Effector memory CD4-positive, alpha-beta T cell (primary cell): ENCODE results near the gene PDE3A.

Source experiments
- DNase-seq, 3 donors: peaks; one replicate each; pipeline ENCODE4 v3.0.0-alpha.2; 2020
- H3K27ac ChIP-seq: 2 replicates; pipeline ENCODE4 v1.7.0; 2013; ENCODE audit warnings: mild to moderate bottlenecking, low read length, moderate library complexity; ENCODE audit not compliant: insufficient read depth, poor library complexity, severe bottlenecking
- H3K27me3 ChIP-seq: replicated peaks from 2 replicates; pipeline ENCODE4 v1.7.0; 2013; ENCODE audit warnings: mild to moderate bottlenecking, low read length; ENCODE audit not compliant: insufficient read depth, control insufficient read depth, poor library complexity, severe bottlenecking
- H3K36me3 ChIP-seq: 2 replicates; pipeline ENCODE4 v1.7.0; 2013; ENCODE audit warnings: mild to moderate bottlenecking, low read length, moderate library complexity; ENCODE audit not compliant: control insufficient read depth, insufficient read depth
- H3K4me1 ChIP-seq: 2 replicates; pipeline ENCODE4 v1.7.0; 2013; ENCODE audit warnings: low read length, mild to moderate bottlenecking; ENCODE audit not compliant: control insufficient read depth, insufficient read depth, poor library complexity, severe bottlenecking
- H3K4me3 ChIP-seq: 2 replicates; pipeline ENCODE4 v1.7.0; 2013; ENCODE audit warnings: low read length, low read depth, mild to moderate bottlenecking; ENCODE audit not compliant: insufficient read depth, poor library complexity, severe bottlenecking
- H3K9me3 ChIP-seq: 2 replicates; pipeline ENCODE4 v1.7.0; 2013; ENCODE audit warnings: mild to moderate bottlenecking, low read length, moderate library complexity; ENCODE audit not compliant: control insufficient read depth

Gene PDE3A

DNA sequence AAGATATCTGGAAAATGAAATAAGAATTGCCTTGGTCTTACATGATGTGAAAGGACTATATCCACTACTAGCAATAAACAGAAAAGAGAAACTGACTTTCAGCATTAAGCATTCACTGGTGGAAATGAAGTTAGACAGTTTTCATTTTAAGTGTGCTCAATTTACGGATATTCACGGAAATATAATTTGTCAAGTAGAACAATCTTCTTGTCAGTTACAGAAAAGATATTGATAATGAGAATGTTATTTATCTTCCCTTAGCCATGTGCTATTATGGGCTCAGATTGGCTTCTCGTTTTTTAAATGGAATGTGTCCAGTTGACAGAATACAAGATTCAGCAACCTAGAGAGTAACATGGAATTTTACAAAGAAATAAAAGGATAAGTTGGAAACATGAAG is 208.2 kb downstream of the PDE3A start:
- H3K4me3 ChIP-seq: no peak overlapping the region
- no peak overlapping the region for H3K27ac ChIP-seq
- H3K9me3 ChIP-seq: no peaks in the 10 kb centered on the region
- no peaks in the 10 kb centered on the region for H3K27me3 ChIP-seq
- DNase-seq: no peak
- H3K36me3 ChIP-seq: no peaks in the 10 kb centered on the region
- no peaks in the 10 kb centered on the region for H3K4me1 ChIP-seq

DNA sequence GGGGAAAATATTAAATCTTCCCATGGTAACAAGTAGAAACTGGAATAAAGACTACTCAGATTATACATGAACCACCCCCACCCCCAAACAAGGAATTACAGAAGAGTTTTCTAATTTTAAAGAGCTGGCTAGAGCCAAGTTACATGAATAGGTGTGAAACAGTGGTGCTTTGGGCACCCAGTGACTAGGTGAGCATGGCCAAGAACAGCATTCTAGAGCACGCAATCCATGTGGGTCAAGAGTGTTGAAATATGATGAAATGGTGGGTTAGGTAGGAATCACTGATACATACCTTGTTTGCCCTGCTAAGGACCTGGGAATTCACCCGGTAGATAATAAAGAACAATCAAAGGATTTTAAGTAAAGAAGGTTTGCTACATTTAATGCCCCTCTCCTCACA is 208.7 kb downstream of the PDE3A start:
- Histone ChIP-seq H3K4me3 (no peak overlapping the region), H3K4me1 (no peaks in the 10 kb centered on the region), H3K9me3 (no peaks in the 10 kb centered on the region), H3K36me3 (no peaks in the 10 kb centered on the region), H3K27ac (no peak overlapping the region), H3K27me3 (no peaks in the 10 kb centered on the region)
- no peak for DNase-seq

DNA sequence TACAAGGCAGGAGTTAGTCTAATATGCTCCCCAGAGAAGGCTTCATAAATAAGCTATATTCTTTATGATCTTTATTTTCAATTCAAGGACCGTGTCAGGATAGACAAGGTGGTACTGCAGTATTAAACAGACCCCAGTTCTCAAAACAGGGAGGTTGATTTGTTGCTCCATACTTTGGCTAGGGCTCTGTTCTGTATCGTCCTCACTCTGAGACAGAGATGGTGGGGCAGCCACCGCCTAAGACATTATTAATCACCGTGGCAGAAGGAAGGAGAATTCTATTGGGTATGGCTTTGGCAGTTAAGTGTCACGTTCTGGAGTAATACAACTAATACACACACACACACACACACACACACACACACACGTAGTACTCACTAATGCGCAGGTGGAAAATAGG is 209.8 kb downstream of the PDE3A start:
- Histone ChIP-seq H3K4me3 (no peak overlapping the region), H3K36me3 (no peaks in the 10 kb centered on the region), H3K4me1 (no peaks in the 10 kb centered on the region), H3K27me3 (no peaks in the 10 kb centered on the region), H3K9me3 (no peaks in the 10 kb centered on the region), H3K27ac (no peak overlapping the region)
- no peak for DNase-seq

DNA sequence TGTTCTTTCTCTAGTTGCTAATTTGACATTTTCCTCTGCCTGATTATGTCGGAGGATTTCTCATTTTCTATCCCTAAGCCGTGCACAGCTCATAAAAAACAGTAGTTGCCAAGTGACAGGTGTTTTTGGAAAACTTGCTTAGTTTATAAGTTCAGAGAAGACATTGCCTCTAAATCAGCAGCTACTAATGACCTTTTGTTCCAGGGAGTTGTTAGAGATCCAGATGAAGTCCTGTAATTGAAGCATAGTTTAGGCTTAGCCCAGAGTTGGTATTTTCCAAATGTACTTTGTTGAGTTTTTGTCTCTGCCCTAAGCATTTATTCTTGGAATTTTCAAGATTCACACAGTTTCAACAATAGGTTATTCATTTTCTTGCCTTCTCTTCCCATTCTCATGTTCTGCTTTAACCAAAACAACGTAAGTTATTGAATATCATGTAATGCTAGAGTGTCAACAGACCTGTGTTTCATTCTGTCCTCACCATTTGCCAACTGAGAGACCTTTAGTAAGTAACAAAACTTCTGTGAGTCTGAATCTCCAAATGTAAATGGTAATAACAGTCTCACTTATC is 216.8 kb downstream of the PDE3A start:
- H3K9me3 ChIP-seq: no peaks in the 10 kb centered on the region
- H3K27ac ChIP-seq: no peak overlapping the region
- no peaks in the 10 kb centered on the region for H3K4me1 ChIP-seq
- no peaks in the 10 kb centered on the region for H3K36me3 ChIP-seq
- H3K4me3 ChIP-seq: no peak overlapping the region
- DNase-seq: no peak
- H3K27me3 ChIP-seq: no peaks in the 10 kb centered on the region

DNA sequence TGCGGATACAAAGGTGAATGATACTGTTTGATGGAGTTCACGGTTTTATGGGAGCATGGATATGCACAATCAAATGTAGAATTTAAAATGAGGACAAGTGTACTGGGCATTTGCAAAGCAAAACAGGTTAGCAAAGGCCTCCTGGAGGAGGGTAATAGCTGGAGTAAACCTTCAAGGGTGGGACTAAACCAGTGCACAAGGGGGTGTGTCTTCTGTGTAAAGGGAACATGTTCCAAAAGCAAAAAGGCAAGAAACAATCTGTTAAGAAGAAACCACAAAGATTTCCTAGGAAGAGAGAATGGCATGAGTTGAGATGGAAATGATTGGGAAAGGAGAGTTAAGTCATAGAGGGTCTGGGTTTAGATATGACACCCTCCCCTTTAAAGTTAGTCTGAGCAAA is 217.6 kb downstream of the PDE3A start:
- no peak for DNase-seq
- H3K4me1 ChIP-seq: no peaks in the 10 kb centered on the region
- H3K36me3 ChIP-seq: no peaks in the 10 kb centered on the region
- H3K4me3 ChIP-seq: no peak overlapping the region
- no peaks in the 10 kb centered on the region for H3K27me3 ChIP-seq
- no peak overlapping the region for H3K27ac ChIP-seq
- no peaks in the 10 kb centered on the region for H3K9me3 ChIP-seq

DNA sequence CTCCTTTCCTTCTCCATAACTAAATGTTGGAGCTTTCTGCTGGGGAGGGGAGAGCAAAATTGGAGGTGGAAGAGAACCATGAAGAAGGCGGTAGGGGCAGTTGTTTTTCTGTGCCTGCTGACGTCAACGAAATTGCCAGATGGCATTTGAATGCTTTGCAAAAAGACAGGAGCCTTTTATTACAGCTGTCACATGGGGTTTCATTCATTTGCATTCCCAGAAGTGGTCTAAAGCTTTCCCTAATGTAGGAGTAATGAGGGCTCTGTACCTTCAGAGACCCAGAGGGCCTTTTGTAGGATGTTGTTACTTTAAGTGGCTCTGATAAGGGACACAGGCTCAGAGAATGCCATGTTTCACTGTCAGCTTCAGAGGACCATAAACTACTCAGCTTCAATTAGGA is 219.7 kb downstream of the PDE3A start:
- Histone ChIP-seq H3K27me3 (no peaks in the 10 kb centered on the region), H3K27ac (no peak overlapping the region), H3K36me3 (no peaks in the 10 kb centered on the region), H3K4me3 (no peak overlapping the region), H3K4me1 (no peaks in the 10 kb centered on the region), H3K9me3 (no peaks in the 10 kb centered on the region)
- no peak for DNase-seq

DNA sequence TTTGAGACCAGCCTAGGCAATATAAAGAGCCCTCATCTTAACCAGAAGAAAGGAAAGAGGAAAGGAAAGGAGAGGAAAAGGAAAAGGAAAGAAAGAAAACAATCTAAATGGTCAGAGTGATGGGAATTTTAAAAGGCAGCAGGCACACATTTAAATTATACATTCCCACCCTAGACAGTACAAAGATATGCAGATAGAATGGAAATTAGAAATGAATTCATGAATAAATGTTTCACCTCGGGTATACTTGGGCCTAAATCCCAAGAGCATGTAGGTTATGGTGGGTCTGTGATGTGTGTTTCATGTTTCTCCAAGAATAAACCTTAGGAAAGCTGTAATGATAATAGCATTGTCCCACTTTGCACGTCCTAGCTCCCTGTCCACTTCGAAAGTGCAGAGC is 222.2 kb downstream of the PDE3A start:
- Histone ChIP-seq H3K4me3 (no peak overlapping the region), H3K4me1 (no peaks in the 10 kb centered on the region), H3K27me3 (no peaks in the 10 kb centered on the region), H3K27ac (no peak overlapping the region), H3K36me3 (no peaks in the 10 kb centered on the region), H3K9me3 (no peaks in the 10 kb centered on the region)
- no peak for DNase-seq

DNA sequence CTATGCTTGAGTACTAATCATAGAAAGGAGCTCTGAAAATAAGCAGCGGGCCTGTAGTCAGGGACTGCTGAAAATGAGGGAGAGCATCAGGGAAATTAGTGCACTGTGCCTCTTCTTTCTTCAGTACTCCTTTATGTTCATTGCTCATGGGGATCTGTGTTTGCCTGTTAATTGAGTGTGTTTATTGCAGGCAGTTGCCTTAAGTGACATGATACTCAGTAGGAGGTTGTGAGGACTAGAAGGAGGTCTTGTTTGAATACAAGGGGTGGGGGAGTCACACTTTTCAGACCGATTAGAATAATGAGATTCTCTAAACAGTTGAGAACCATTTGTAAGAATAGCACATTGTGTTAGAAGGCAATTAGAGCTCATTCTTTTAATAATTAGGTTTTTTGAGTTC is 224.2 kb downstream of the PDE3A start:
- H3K27ac ChIP-seq: no peak overlapping the region
- no peak overlapping the region for H3K4me3 ChIP-seq
- DNase-seq: no peak
- H3K4me1 ChIP-seq: no peaks in the 10 kb centered on the region
- no peaks in the 10 kb centered on the region for H3K9me3 ChIP-seq
- H3K27me3 ChIP-seq: no peaks in the 10 kb centered on the region
- H3K36me3 ChIP-seq: no peaks in the 10 kb centered on the region

DNA sequence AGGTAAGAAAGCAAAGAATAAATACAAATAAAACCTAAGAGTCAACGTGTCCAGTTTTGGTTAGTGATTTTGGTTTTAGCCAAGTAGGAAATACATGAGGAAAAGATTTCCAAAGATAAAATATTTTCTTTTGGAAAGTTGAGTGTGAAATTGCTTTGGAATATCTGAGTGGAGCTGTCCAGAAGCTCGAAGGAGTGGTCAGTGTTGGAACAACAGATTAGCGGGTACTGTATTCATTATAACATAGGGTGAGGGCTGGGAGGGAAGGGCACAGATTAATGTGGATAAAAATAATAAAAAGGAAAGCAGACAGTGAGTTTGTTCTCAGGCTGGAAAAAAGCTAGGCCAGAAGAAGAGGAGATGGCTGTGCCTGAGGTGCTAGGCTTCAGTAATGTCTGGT is 225.3 kb downstream of the PDE3A start:
- Histone ChIP-seq H3K36me3 (no peaks in the 10 kb centered on the region), H3K27me3 (no peaks in the 10 kb centered on the region), H3K9me3 (no peaks in the 10 kb centered on the region), H3K4me1 (no peaks in the 10 kb centered on the region), H3K4me3 (no peak overlapping the region), H3K27ac (no peak overlapping the region)
- DNase-seq: no peak

DNA sequence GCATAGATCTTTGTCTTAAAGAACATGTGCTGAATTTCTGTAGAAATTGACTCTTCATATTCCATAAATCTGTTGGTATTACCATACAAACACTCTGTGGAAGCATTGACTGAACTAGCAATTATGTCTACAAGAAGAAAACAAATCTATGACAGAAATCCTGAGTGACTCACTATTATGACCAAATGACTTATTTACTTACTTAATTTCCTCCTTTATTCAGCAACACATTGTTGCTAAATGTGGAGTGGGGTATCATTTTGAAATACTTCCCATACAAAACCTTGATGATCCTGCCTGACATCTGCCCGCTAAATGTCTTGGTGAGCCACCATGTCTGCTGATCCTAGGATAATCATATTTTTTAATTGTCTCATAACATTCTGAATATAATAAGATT is 227.7 kb downstream of the PDE3A start:
- Histone ChIP-seq H3K9me3 (no peaks in the 10 kb centered on the region), H3K27ac (no peak overlapping the region), H3K27me3 (no peaks in the 10 kb centered on the region), H3K4me3 (no peak overlapping the region), H3K4me1 (no peaks in the 10 kb centered on the region), H3K36me3 (no peaks in the 10 kb centered on the region)
- no peak for DNase-seq

DNA sequence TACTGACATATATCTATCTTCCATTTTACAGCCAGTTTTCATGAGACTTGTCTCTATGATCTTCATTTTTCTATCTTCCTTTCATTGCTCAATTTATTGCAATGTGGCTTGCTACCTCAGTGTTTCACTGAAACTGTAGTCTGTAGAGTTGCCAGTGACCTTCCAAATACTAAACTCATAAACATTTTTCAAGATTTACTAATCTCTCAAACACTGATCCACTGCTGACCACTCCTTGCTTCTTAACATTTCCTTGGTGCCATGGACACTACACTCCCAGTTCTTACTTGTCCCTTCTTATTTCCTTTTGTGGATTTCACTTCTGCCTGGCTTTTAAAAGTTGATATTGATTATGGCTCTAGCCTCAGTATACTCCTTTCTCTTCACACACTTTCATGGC is 231.4 kb downstream of the PDE3A start:
- Histone ChIP-seq H3K36me3 (no peaks in the 10 kb centered on the region), H3K27me3 (no peaks in the 10 kb centered on the region), H3K4me3 (no peak overlapping the region), H3K9me3 (no peaks in the 10 kb centered on the region), H3K4me1 (no peaks in the 10 kb centered on the region), H3K27ac (no peak overlapping the region)
- DNase-seq: no peak
